PC-3 (cell line): Measurements from ENCODE around the gene ICAM2.

Source experiments
- EZH2phosphoT487 ChIP-seq: fragments of 300-600 bp; sonication (generic); IDR thresholded peaks from 2 replicates; pipeline ENCODE4 v1.6.1; 2018; ENCODE audit warnings: mild to moderate bottlenecking, antibody characterized with exemption, low read length, borderline replicate concordance
- TF ChIP-seq, protein P1 (sequence below): fragments of 300-600 bp; sonication (generic); conservative IDR thresholded peaks from 2 replicates; pipeline ENCODE4 v1.5.1; 2017; ENCODE audit warnings: antibody characterized with exemption, low read depth, mild to moderate bottlenecking, low read length

DNA sequence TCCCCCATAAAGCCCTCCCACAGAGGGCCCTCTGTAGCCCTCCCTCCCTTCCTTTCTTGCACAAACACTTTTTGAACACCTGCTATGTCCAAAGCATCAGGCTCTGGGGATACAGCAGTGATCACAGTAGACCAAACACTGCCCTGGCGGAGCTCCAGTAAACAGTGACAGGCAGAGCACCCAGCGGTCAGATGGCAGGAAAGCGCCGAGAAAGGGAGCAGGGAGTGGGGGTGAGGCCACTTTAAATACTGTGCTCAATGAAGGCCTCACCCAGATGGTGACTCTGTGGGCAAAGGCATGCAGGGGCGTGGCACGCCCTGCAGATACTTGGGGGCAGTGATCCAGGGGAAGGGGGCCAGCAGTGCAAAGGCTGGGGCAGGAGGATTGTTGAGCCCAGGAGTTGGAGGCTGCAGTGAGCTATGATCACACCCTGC is 14.7 kb downstream of the ICAM2 start:
- TF ChIP-seq, protein P1, sequence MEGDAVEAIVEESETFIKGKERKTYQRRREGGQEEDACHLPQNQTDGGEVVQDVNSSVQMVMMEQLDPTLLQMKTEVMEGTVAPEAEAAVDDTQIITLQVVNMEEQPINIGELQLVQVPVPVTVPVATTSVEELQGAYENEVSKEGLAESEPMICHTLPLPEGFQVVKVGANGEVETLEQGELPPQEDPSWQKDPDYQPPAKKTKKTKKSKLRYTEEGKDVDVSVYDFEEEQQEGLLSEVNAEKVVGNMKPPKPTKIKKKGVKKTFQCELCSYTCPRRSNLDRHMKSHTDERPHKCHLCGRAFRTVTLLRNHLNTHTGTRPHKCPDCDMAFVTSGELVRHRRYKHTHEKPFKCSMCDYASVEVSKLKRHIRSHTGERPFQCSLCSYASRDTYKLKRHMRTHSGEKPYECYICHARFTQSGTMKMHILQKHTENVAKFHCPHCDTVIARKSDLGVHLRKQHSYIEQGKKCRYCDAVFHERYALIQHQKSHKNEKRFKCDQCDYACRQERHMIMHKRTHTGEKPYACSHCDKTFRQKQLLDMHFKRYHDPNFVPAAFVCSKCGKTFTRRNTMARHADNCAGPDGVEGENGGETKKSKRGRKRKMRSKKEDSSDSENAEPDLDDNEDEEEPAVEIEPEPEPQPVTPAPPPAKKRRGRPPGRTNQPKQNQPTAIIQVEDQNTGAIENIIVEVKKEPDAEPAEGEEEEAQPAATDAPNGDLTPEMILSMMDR = no peak
- no peak for TF ChIP-seq EZH2phosphoT487
